ENCODE results near the gene INVS.
"Not testable (repeated sequence)": the region's sequence is repeated elsewhere in the genome, so short reads cannot be mapped to it uniquely, and the experiment has no call there.

INVS gene

GRCh38 chr9:100125910-100126309 is 26.9 kb downstream of the INVS start:
- no peak for DNase-seq

- no peak for DNase-seq
Measured at GRCh38 chr9:100126423-100126822, 27.4 kb downstream of the INVS start.

GRCh38 chr9:100129772-100130171 is 30.7 kb downstream of the INVS start:
- no peak for DNase-seq

- DNase-seq: no peak
Measured at GRCh38 chr9:100131216-100131615, 32.2 kb downstream of the INVS start.

GRCh38 chr9:100131875-100132430 is 32.9 kb downstream of the INVS start:
- no peak for DNase-seq

- DNase-seq: no peak
Measured at GRCh38 chr9:100134731-100135130, 35.7 kb downstream of the INVS start.

GRCh38 chr9:100136799-100137198 is 37.8 kb downstream of the INVS start:
- DNase-seq: not testable (repeated sequence)

GRCh38 chr9:100140303-100140702 is 41.3 kb downstream of the INVS start:
- not testable (repeated sequence) for DNase-seq

GRCh38 chr9:100141862-100142261 is 42.8 kb downstream of the INVS start:
- DNase-seq: not testable (repeated sequence)

- DNase-seq: not testable (repeated sequence)
Measured at GRCh38 chr9:100145167-100145934, 46.3 kb downstream of the INVS start.

- DNase-seq: not testable (repeated sequence)
Measured at GRCh38 chr9:100145976-100146375, 46.9 kb downstream of the INVS start.

GRCh38 chr9:100150214-100150613 is 51.2 kb downstream of the INVS start:
- no peak for DNase-seq

GRCh38 chr9:100160021-100160420 is 61.0 kb downstream of the INVS start:
- no peak for DNase-seq

- no peak for DNase-seq
Measured at GRCh38 chr9:100167176-100167575, 68.1 kb downstream of the INVS start.

GRCh38 chr9:100167915-100168654 is 69.0 kb downstream of the INVS start:
- DNase-seq: no peak

GRCh38 chr9:100170085-100170484 is 71.0 kb downstream of the INVS start:
- no peak for DNase-seq

GRCh38 chr9:100170556-100170955 is 71.5 kb downstream of the INVS start:
- DNase-seq: no peak

GRCh38 chr9:100186356-100186755 is 87.3 kb downstream of the INVS start:
- no peak for DNase-seq

- DNase-seq: no peak
Measured at GRCh38 chr9:100190339-100190738, 91.3 kb downstream of the INVS start.

GRCh38 chr9:100191264-100191663 is 92.2 kb downstream of the INVS start:
- DNase-seq: no peak

GRCh38 chr9:100193078-100193477 is 94.0 kb downstream of the INVS start:
- no peak for DNase-seq

GRCh38 chr9:100196215-100196614 is 97.2 kb downstream of the INVS start:
- no peak for DNase-seq

GRCh38 chr9:100196828-100197227 is 97.8 kb downstream of the INVS start:
- DNase-seq: no peak

- no peak for DNase-seq
Measured at GRCh38 chr9:100197553-100197952, 98.5 kb downstream of the INVS start.

Measured in stimulated activated CD4-positive, alpha-beta T cell treated with anti-CD3 and anti-CD28 coated beads, Interleukin-12 subunit alpha, Interleukin-12 subunit beta, amount 100 ng/mL, for 4 hours (primary cell).